SK-N-SH treated with all-trans-retinoic acid at 6 μM for 48 hours (cell line): ENCODE data around the gene CELF3.

Experiments used
- ATAC-seq: fragments of 200-7000 bp; cut with Tn5 transposase; 3 replicates; pipeline ENCODE4 v1.9.1; 2020; ENCODE audit warnings: mild to moderate bottlenecking, moderate library complexity
- ARNTL ChIP-seq: fragments of 450-650 bp; formaldehyde crosslinking; IDR thresholded peaks from 2 replicates; pipeline ENCODE4 v1.5.0; 2020; ENCODE audit warnings: low read depth, mild to moderate bottlenecking, moderate library complexity, borderline replicate concordance
- BACH2 ChIP-seq: fragments of 250-450 bp; sonication (Bioruptor Pico); IDR thresholded peaks from 2 replicates; pipeline ENCODE4 v1.9.0; 2021; ENCODE audit warnings: mild to moderate bottlenecking, borderline replicate concordance
- CREB5 ChIP-seq: fragments of 250-450 bp; sonication (Bioruptor Pico); IDR thresholded peaks from 2 replicates; pipeline ENCODE4 v1.5.1; 2020; ENCODE audit warnings: low read depth, mild to moderate bottlenecking, moderate library complexity
- CSDC2 ChIP-seq: fragments of 250-450 bp; sonication (Bioruptor Pico); IDR thresholded peaks from 2 replicates; pipeline ENCODE4 v1.5.0; 2020; ENCODE audit warnings: mild to moderate bottlenecking, moderate library complexity
- CSRNP3 ChIP-seq: fragments of 250-450 bp; sonication (Bioruptor Pico); IDR thresholded peaks from 2 replicates; pipeline ENCODE4 v1.5.1; 2021; ENCODE audit warnings: mild to moderate bottlenecking, moderate library complexity
- ESRRG ChIP-seq: fragments of 250-450 bp; sonication (Bioruptor Pico); IDR thresholded peaks from 2 replicates; pipeline ENCODE4 v1.6.1; 2021; ENCODE audit warnings: mild to moderate bottlenecking
- GLIS3 ChIP-seq: fragments of 250-450 bp; sonication (Bioruptor Pico); IDR thresholded peaks from 2 replicates; pipeline ENCODE4 v1.5.0; 2020; ENCODE audit warnings: mild to moderate bottlenecking, moderate library complexity
- ISL1 ChIP-seq: fragments of 250-450 bp; sonication (Bioruptor Pico); IDR thresholded peaks from 2 replicates; pipeline ENCODE4 v2.1.2; 2022; ENCODE audit warnings: mild to moderate bottlenecking, moderate library complexity
- OSR1 ChIP-seq: fragments of 250-450 bp; sonication (Bioruptor Pico); IDR thresholded peaks from 2 replicates; pipeline ENCODE4 v1.8.0; 2022; ENCODE audit warnings: moderate library complexity, mild to moderate bottlenecking, inconsistent platforms
- PATZ1 ChIP-seq: fragments of 250-450 bp; sonication (Bioruptor Pico); IDR thresholded peaks from 2 replicates; pipeline ENCODE4 v1.8.0; 2020; ENCODE audit warnings: mild to moderate bottlenecking, moderate library complexity, borderline replicate concordance
- POU6F1 ChIP-seq: fragments of 250-450 bp; sonication (Bioruptor Pico); IDR thresholded peaks from 2 replicates; pipeline ENCODE4 v1.8.0; 2021; ENCODE audit warnings: low read depth, mild to moderate bottlenecking, moderate library complexity, borderline replicate concordance
- RARB ChIP-seq: fragments of 250-450 bp; sonication (Bioruptor Pico); IDR thresholded peaks from 2 replicates; pipeline ENCODE4 v1.8.0; 2021; ENCODE audit warnings: mild to moderate bottlenecking, moderate library complexity
- SNAI2 ChIP-seq: fragments of 250-450 bp; sonication (Bioruptor Pico); IDR thresholded peaks from 2 replicates; pipeline ENCODE4 v1.5.0; 2020; ENCODE audit warnings: mild to moderate bottlenecking, moderate library complexity
- TCF4 ChIP-seq: fragments of 250-450 bp; sonication (Bioruptor Pico); IDR thresholded peaks from 2 replicates; pipeline ENCODE4 v1.8.0; 2021; ENCODE audit warnings: mild to moderate bottlenecking, moderate library complexity, borderline replicate concordance
- TOX ChIP-seq: fragments of 250-450 bp; sonication (Bioruptor Pico); IDR thresholded peaks from 2 replicates; pipeline ENCODE4 v1.8.0; 2021; ENCODE audit warnings: mild to moderate bottlenecking, moderate library complexity, borderline replicate concordance
- TSHZ2 ChIP-seq: fragments of 250-450 bp; sonication (Bioruptor Pico); IDR thresholded peaks from 2 replicates; pipeline ENCODE4 v1.5.0; 2020; ENCODE audit warnings: mild to moderate bottlenecking, moderate library complexity
- ZC3H10 ChIP-seq: fragments of 250-450 bp; sonication (Bioruptor Pico); IDR thresholded peaks from 2 replicates; pipeline ENCODE4 v1.5.1; 2021; ENCODE audit warnings: mild to moderate bottlenecking, moderate library complexity
- ZFP3 ChIP-seq: fragments of 250-450 bp; sonication (Bioruptor Pico); IDR thresholded peaks from 2 replicates; pipeline ENCODE4 v1.5.0; 2020; ENCODE audit warnings: mild to moderate bottlenecking, moderate library complexity
- ZFP30 ChIP-seq: fragments of 450-650 bp; formaldehyde crosslinking; IDR thresholded peaks from 2 replicates; pipeline ENCODE4 v1.5.0; 2022; ENCODE audit warnings: mild to moderate bottlenecking, moderate library complexity
- ZNF565 ChIP-seq: fragments of 450-650 bp; formaldehyde crosslinking; conservative IDR thresholded peaks from 2 replicates; pipeline ENCODE4 v1.5.0; 2020; ENCODE audit warnings: low read depth, mild to moderate bottlenecking, moderate library complexity
- ZNF70 ChIP-seq: fragments of 450-650 bp; formaldehyde crosslinking; IDR thresholded peaks from 2 replicates; pipeline ENCODE4 v1.5.0; 2020; ENCODE audit warnings: mild to moderate bottlenecking, moderate library complexity

Gene CELF3

GRCh38 chr1:151723726-151724370, 7.2 kb upstream of the CELF3 start:
- ATAC-seq = no peak
- TF ChIP-seq OSR1 (no peak), BACH2 (CRISPR knock-in tag) (no peak), ZFP30 (CRISPR knock-in tag) (no peak), CSDC2 (CRISPR knock-in tag) (no peak), ISL1 (CRISPR knock-in tag) (no peak), CREB5 (CRISPR knock-in tag) (no peak), SNAI2 (no peak), ZC3H10 (CRISPR knock-in tag) (no peak), ZFP3 (CRISPR knock-in tag) (no peak), TCF4 (CRISPR knock-in tag) (no peak), ZNF70 (CRISPR knock-in tag) (no peak), TSHZ2 (CRISPR knock-in tag) (no peak), GLIS3 (CRISPR knock-in tag) (no peak), ARNTL (no peak), RARB (CRISPR knock-in tag) (no peak), PATZ1 (CRISPR knock-in tag) (no peak), TOX (CRISPR knock-in tag) (no peak), CSRNP3 (CRISPR knock-in tag) (no peak), ESRRG (no peak), POU6F1 (CRISPR knock-in tag) (no peak)

- no peak for ATAC-seq
- no peak for TF ChIP-seq CSDC2 (CRISPR knock-in tag)
- no peak for TF ChIP-seq POU6F1 (CRISPR knock-in tag)
- TF ChIP-seq OSR1 = no peak
- TF ChIP-seq ARNTL = no peak
- TF ChIP-seq TSHZ2 (CRISPR knock-in tag) = no peak
- TF ChIP-seq TOX (CRISPR knock-in tag) = no peak
- TF ChIP-seq ESRRG = no peak
- TF ChIP-seq CSRNP3 (CRISPR knock-in tag) = no peak
- TF ChIP-seq ZNF565 (CRISPR knock-in tag) = no peak
- TF ChIP-seq BACH2 (CRISPR knock-in tag) = no peak
These were observed 5.3 kb upstream of the CELF3 start for GRCh38 chr1:151721788-151722510.
